ENCODE data around the gene KDM6B.

GRCh38 chr17:7806587-7806986, 27.4 kb upstream of the KDM6B start:
- no peak for TF ChIP-seq CTCF (IDR thresholded peaks at IDR 0.05)
- TF ChIP-seq POLR2A (IDR thresholded peaks at IDR 0.05): no peak
- no peak for TF ChIP-seq POLR2AphosphoS5 (IDR thresholded peaks at IDR 0.05)
